H1 (cell line): Measurements from ENCODE around the gene ADGRL3. TPM values are rescaled to one million over a fixed set of nuclear protein-coding genes. Genes with fewer than 3 reads are reported as not detected.

Source experiments
- CTCF ChIA-PET: fragments of 300-600 bp; sonication (Branson Sonifier 250); formaldehyde crosslinking; loops from one replicate; lab custom pipeline; 2021; ENCODE audit not compliant: partially characterized antibody; lab: Charles Lee
- POLR2A ChIA-PET: fragments of 300-600 bp; sonication (Branson Sonifier 250); formaldehyde crosslinking; loops from one replicate; lab custom pipeline; 2021; ENCODE audit warnings: inconsistent platforms; ENCODE audit not compliant: partially characterized antibody; lab: Charles Lee
- DNase-seq, 2 experiments: peaks; one replicate each; pipeline versions ENCODE4 v3.0.0 to v3.0.0-alpha.2; 2010 to 2022; ENCODE audit warnings: low spot score in 2 of 2, low read depth in 1 of 2, mixed read lengths in 1 of 2
- FAIRE-seq: peaks from 2 replicates; lab custom pipeline; 2011; peaks lifted over from hg19 to GRCh38; lab: Jason Lieb, UNC
- H2AFZ ChIP-seq: 2 replicates; pipeline ENCODE4 v1.8.1; 2012; ENCODE audit warnings: low read length, inconsistent platforms
- H2AK5ac ChIP-seq: 2 replicates; pipeline ENCODE4 v1.6.1; 2013; ENCODE audit warnings: low read depth, low read length
- H2BK120ac ChIP-seq: replicated peaks from 2 replicates; pipeline ENCODE3; 2013; ENCODE audit warnings: low read depth, low read length, inconsistent platforms
- H2BK12ac ChIP-seq: 2 replicates; pipeline ENCODE4 v1.6.1; 2013; ENCODE audit warnings: low read depth, low read length
- H2BK15ac ChIP-seq: 2 replicates; pipeline ENCODE4 v1.6.1; 2013; ENCODE audit warnings: low read length
- H2BK20ac ChIP-seq: 2 replicates; pipeline ENCODE4 v1.6.1; 2013; ENCODE audit warnings: low read length
- H2BK5ac ChIP-seq: 2 replicates; pipeline ENCODE4 v1.6.1; 2013; ENCODE audit warnings: low read depth, low read length
- H3K14ac ChIP-seq: 2 replicates; pipeline ENCODE4 v1.6.1; 2013; ENCODE audit warnings: inconsistent platforms; ENCODE audit not compliant: insufficient read length
- H3K18ac ChIP-seq: 2 replicates; pipeline ENCODE4 v1.6.1; 2013; ENCODE audit warnings: low read length; ENCODE audit errors: extremely low read depth
- H3K23ac ChIP-seq: 2 replicates; pipeline ENCODE4 v1.6.1; 2013; ENCODE audit warnings: inconsistent platforms; ENCODE audit not compliant: insufficient read length
- H3K23me2 ChIP-seq: 2 replicates; pipeline ENCODE4 v1.6.1; 2013; ENCODE audit warnings: low read depth, low read length
- H3K27ac ChIP-seq: 2 replicates; pipeline ENCODE4 v1.6.1; 2011; ENCODE audit warnings: low read depth, low read length, inconsistent platforms
- H3K27me3 ChIP-seq, 4 experiments: replicated peaks in 1 of 4; 1 replicate in 1 of 4; 2 replicates in 3 of 4; pipeline versions ENCODE4 v1.6.1 to v1.8.1; 2011 to 2013; ENCODE audit warnings: low read length in 3 of 4, mild to moderate bottlenecking in 3 of 4, inconsistent platforms in 2 of 4, mixed read lengths in 2 of 4, moderate library complexity in 1 of 4; ENCODE audit not compliant: control insufficient read depth in 3 of 4, insufficient read depth in 3 of 4; ENCODE audit errors: extremely low read depth in 1 of 4
- H3K36me3 ChIP-seq, 4 experiments: 2 replicates each; pipeline versions ENCODE4 v1.6.1 to v1.8.1; 2011 to 2013; ENCODE audit warnings: mild to moderate bottlenecking in 4 of 4, low read length in 3 of 4, moderate library complexity in 2 of 4, control low read depth in 1 of 4, inconsistent platforms in 1 of 4; ENCODE audit not compliant: insufficient read depth in 4 of 4, control insufficient read depth in 2 of 4
- H3K4ac ChIP-seq: replicated peaks from 2 replicates; pipeline ENCODE3; 2013; ENCODE audit warnings: low read length, low read depth, mixed read lengths, inconsistent platforms; ENCODE audit not compliant: insufficient read length
- H3K4me1 ChIP-seq, 4 experiments: replicated peaks in 1 of 4; 1 replicate in 1 of 4; 2 replicates in 3 of 4; pipeline versions ENCODE4 v1.6.1 to v1.8.1; 2011 to 2013; ENCODE audit warnings: low read length in 3 of 4, inconsistent platforms in 2 of 4, mixed read lengths in 1 of 4; ENCODE audit not compliant: insufficient read depth in 4 of 4, control insufficient read depth in 3 of 4
- H3K4me2 ChIP-seq, 2 experiments: 2 replicates each; pipeline versions ENCODE4 v1.6.1 to v1.8.1; 2011 to 2013; ENCODE audit warnings: low read depth in 2 of 2, low read length in 2 of 2, control low read depth in 1 of 2, inconsistent platforms in 1 of 2, mild to moderate bottlenecking in 1 of 2; ENCODE audit not compliant: insufficient read depth in 1 of 2
- H3K4me3 ChIP-seq, 4 experiments: fragments of 200-600, 300-600 bp in 1 of 4; sonication (generic), shearing (Covaris generic), sonication (Bioruptor Twin) in 1 of 4; 2 replicates each; pipeline versions ENCODE4 v1.5.1 to v1.8.1; 2011 to 2016; ENCODE audit warnings: low read length in 4 of 4, low read depth in 3 of 4, control low read depth in 2 of 4, inconsistent platforms in 2 of 4, mild to moderate bottlenecking in 2 of 4, mixed read lengths in 1 of 4, moderate library complexity in 1 of 4; ENCODE audit not compliant: insufficient read depth in 2 of 4; ENCODE audit errors: extremely low read depth in 1 of 4
- H3K56ac ChIP-seq: replicated peaks from 2 replicates; pipeline ENCODE3; 2013; ENCODE audit warnings: low read depth, mild to moderate bottlenecking, mixed read lengths, low read length, inconsistent platforms; ENCODE audit not compliant: insufficient read length
- H3K79me1 ChIP-seq: 2 replicates; pipeline ENCODE4 v1.6.1; 2013; ENCODE audit warnings: low read depth, low read length, control low read depth
- H3K79me2 ChIP-seq, 2 experiments: 2 replicates each; pipeline versions ENCODE4 v1.6.1 to v1.8.1; 2012 to 2013; ENCODE audit warnings: low read length in 2 of 2, mild to moderate bottlenecking in 2 of 2, inconsistent platforms in 1 of 2; ENCODE audit not compliant: insufficient read depth in 2 of 2, control insufficient read depth in 1 of 2
- H3K9ac ChIP-seq, 4 experiments: replicated peaks in 1 of 4; 1 replicate in 1 of 4; 2 replicates in 3 of 4; pipeline versions ENCODE4 v1.6.1 to v1.8.1; 2011 to 2013; ENCODE audit warnings: low read depth in 3 of 4, low read length in 3 of 4, control low read depth in 2 of 4, mild to moderate bottlenecking in 2 of 4, moderate library complexity in 2 of 4, inconsistent platforms in 1 of 4; ENCODE audit errors: extremely low read depth in 1 of 4
- H3K9me3 ChIP-seq, 2 experiments: 2 replicates each; pipeline versions ENCODE4 v1.6.1 to v1.8.1; 2012 to 2013; ENCODE audit warnings: mild to moderate bottlenecking in 2 of 2, moderate library complexity in 2 of 2, control low read depth in 1 of 2, inconsistent platforms in 1 of 2, low read depth in 1 of 2, low read length in 1 of 2, mixed read lengths in 1 of 2; ENCODE audit not compliant: insufficient read depth in 2 of 2
- H4K20me1 ChIP-seq, 2 experiments: replicated peaks in 1 of 2; 2 replicates each; pipeline versions ENCODE3 to v1.8.1; 2011 to 2013; ENCODE audit warnings: inconsistent platforms in 2 of 2, low read length in 2 of 2, mild to moderate bottlenecking in 1 of 2; ENCODE audit not compliant: insufficient read depth in 2 of 2, control insufficient read depth in 1 of 2
- H4K5ac ChIP-seq: 2 replicates; pipeline ENCODE4 v1.6.1; 2013; ENCODE audit warnings: low read length, low read depth, mixed read lengths, inconsistent platforms; ENCODE audit not compliant: insufficient read length
- H4K8ac ChIP-seq: 2 replicates; pipeline ENCODE4 v1.8.0; 2013; ENCODE audit warnings: mild to moderate bottlenecking, moderate library complexity, low read length, inconsistent platforms; ENCODE audit not compliant: insufficient read depth; ENCODE audit errors: extremely low read depth
- H4K91ac ChIP-seq: replicated peaks from 2 replicates; pipeline ENCODE3; 2013; ENCODE audit warnings: low read length, mixed read lengths, inconsistent platforms; ENCODE audit not compliant: insufficient read length
- ASH2L ChIP-seq: fragments of 200-600, 300-600 bp; sonication (generic); IDR thresholded peaks from one replicate; pipeline ENCODE4 v1.7.1; 2017; ENCODE audit warnings: low read length
- CTBP2 ChIP-seq: IDR thresholded peaks from 2 replicates; pipeline ENCODE4 v1.7.0; 2011; ENCODE audit warnings: borderline replicate concordance, mild to moderate bottlenecking, moderate library complexity, mixed read lengths, low read length; ENCODE audit not compliant: insufficient read depth, insufficient read length
- EP300 ChIP-seq, 2 experiments: IDR thresholded peaks; 1 replicate in 1 of 2; 2 replicates in 1 of 2; pipeline ENCODE4 v1.6.1; 2011 to 2012; ENCODE audit warnings: low read depth in 2 of 2, low read length in 2 of 2, mild to moderate bottlenecking in 2 of 2, borderline replicate concordance in 1 of 2, inconsistent platforms in 1 of 2, moderate library complexity in 1 of 2
- JUN ChIP-seq: IDR thresholded peaks from 2 replicates; pipeline ENCODE4 v1.6.1; 2011; ENCODE audit warnings: low read depth, mild to moderate bottlenecking, improper control_type of control experiment, low read length
- JUND ChIP-seq: IDR thresholded peaks from 2 replicates; pipeline ENCODE4 v1.6.1; 2011; ENCODE audit warnings: mild to moderate bottlenecking, improper control_type of control experiment, low read length
- KDM4A ChIP-seq: IDR thresholded peaks from one replicate; pipeline ENCODE4 v1.7.1; 2012; ENCODE audit warnings: low read depth, mild to moderate bottlenecking, moderate library complexity, low read length, inconsistent platforms; ENCODE audit not compliant: severe bottlenecking
- SIRT6 ChIP-seq: IDR thresholded peaks from one replicate; pipeline ENCODE4 v1.7.1; 2012; ENCODE audit warnings: low read length, inconsistent platforms
- SIX5 ChIP-seq: IDR thresholded peaks from 2 replicates; pipeline ENCODE4 v1.6.1; 2011; ENCODE audit warnings: mild to moderate bottlenecking, low read depth, low read length
- TBP ChIP-seq: IDR thresholded peaks from 2 replicates; pipeline ENCODE4 v1.6.1; 2011; ENCODE audit warnings: low read depth, low read length, improper control_type of control experiment
- TCF12 ChIP-seq: IDR thresholded peaks from 2 replicates; pipeline ENCODE4 v1.6.1; 2011; ENCODE audit warnings: low read depth, mild to moderate bottlenecking, low read length
- WGBS, 2 experiments: shearing (Covaris generic) in 1 of 2; methylation state at CpG; one replicate each; pipeline versions ENCODE4 v1.1.6 to v1.1.7; 2013 to 2015; ENCODE audit warnings: low lambda C conversion rate in 2 of 2, mixed read lengths in 2 of 2, inconsistent platforms in 1 of 2, low coverage in 1 of 2, missing lambda C conversion rate in 1 of 2; ENCODE audit not compliant: insufficient replicate concordance in 2 of 2, insufficient coverage in 1 of 2, insufficient read length in 1 of 2; ENCODE audit errors: extremely low coverage in 1 of 2, missing lambda C conversion rate in 1 of 2; 5-methylcytosine and 5-hydroxymethylcytosine counted together
- polyA plus RNA-seq, 7 experiments: library from polyadenylated mRNA; depleted of rRNA in 3 of 7; stranded (reverse) in 5 of 7; unstranded in 2 of 7; fragments of >200 nt in 5 of 7; fragments of 200-250 nt in 2 of 7; gene quantifications; 1 replicate in 5 of 7; 2 replicates in 1 of 7; 4 replicates in 1 of 7; pipeline versions ENCODE4 v1.2.1 to v1.2.3, GENCODE V29; 2011 to 2013; ENCODE audit warnings: missing spikeins in 2 of 7, mixed read lengths in 2 of 7
- total RNA-seq: library from RNA; stranded (reverse); fragmentation: NEBNext Ultra II Directional; extraction: Animal tissue kit (Norgen Biotek cat#: 25700); gene quantifications from 2 replicates; pipeline ENCODE4 v1.2.1, GENCODE V29; 2021
- TF ChIP-seq, protein P1 (sequence below): IDR thresholded peaks from 2 replicates; pipeline ENCODE4 v1.6.1; 2012; ENCODE audit warnings: low read length, inconsistent platforms
- TF ChIP-seq, protein P2 (sequence below): IDR thresholded peaks from 2 replicates; pipeline ENCODE4 v1.6.1; 2011; ENCODE audit warnings: low read depth, mild to moderate bottlenecking, low read length; ENCODE audit not compliant: insufficient read depth

ADGRL3 gene
- total and polyA plus RNA-seq, 2 of the 8 experiments (the other 6 are each of a cell fraction or from before 2014, with no cell fraction given): 6.6 to 13.0 TPM

DNA sequence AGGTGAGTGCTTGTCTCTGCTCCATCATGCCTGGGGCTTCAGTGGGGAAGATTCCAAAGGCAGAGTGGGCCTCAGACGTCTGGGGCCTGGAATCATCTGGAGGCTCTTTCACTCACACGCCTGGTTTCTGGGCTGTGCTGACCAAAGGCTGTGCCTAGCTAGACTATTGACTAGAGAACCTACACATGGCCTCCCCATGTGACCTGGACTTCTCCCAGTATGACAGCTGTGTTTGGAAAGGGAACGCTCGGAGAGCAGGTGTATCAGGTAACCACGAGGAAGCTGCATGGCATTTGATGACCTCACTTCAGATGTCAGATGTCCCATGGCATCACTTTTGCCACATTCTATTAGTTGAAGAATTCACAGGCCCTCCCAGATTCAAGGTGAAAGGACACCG is 51.0 kb downstream of the ADGRL3 start:
- H3K4ac ChIP-seq: no peak overlapping the region
- 0 out of 2 replicates have a peak, but pooled peaks cover 4% of the 10 kb centered on the region for H3K79me1 ChIP-seq
- DNase-seq: no peak
- ChIA-PET CTCF (no interaction called here), POLR2A (no interaction called here)
- H3K18ac ChIP-seq: no peak overlapping the region
- no peak overlapping the region for H2BK12ac ChIP-seq
- no peak overlapping the region for H3K4me3 ChIP-seq
- no peak overlapping the region for H3K4me2 ChIP-seq
- H3K27ac ChIP-seq: no peak overlapping the region
- no peak overlapping the region for H3K23ac ChIP-seq
- no peaks in the 10 kb centered on the region for H3K27me3 ChIP-seq
- H2BK120ac ChIP-seq: no peak overlapping the region
- no peak overlapping the region for H2BK5ac ChIP-seq
- no peak overlapping the region for H3K56ac ChIP-seq
- no peak overlapping the region for H2BK15ac ChIP-seq
- no peak overlapping the region for H3K9ac ChIP-seq
- H2AFZ ChIP-seq: no peak overlapping the region
- no peak overlapping the region for H4K5ac ChIP-seq
- H3K4me1 ChIP-seq: no peaks in the 10 kb centered on the region; a peak in 1 of 7 replicates
- no peaks in the 10 kb centered on the region for H3K36me3 ChIP-seq
- 79% methylated on average over 6 of the region's 6 CpGs; no CpG with 5 or more reads in 1 of the 2 experiments for WGBS, 2 experiments
- no peaks in the 10 kb centered on the region for H4K20me1 ChIP-seq
- H4K8ac ChIP-seq: no peak overlapping the region
- H2AK5ac ChIP-seq: no peak overlapping the region; the same call in 1 of the 2 replicates
- FAIRE-seq: no peak
- no peaks in the 10 kb centered on the region for H3K9me3 ChIP-seq
- no peak overlapping the region for H4K91ac ChIP-seq
- no peak overlapping the region for H3K14ac ChIP-seq
- H3K23me2 ChIP-seq: no peaks in the 10 kb centered on the region
- no peak overlapping the region for H2BK20ac ChIP-seq
- H3K79me2 ChIP-seq: peaks cover 0 to 8% of the 10 kb centered on the region in 2 experiments; a peak in 2 of 4 replicates
- TF ChIP-seq JUND: no peak
- no peak for TF ChIP-seq SIX5
- no peak for TF ChIP-seq KDM4A
- TF ChIP-seq JUN: no peak
- TF ChIP-seq EP300 (IDR thresholded peaks at IDR 0.05; ENCODE audit: borderline replicate concordance in 1 of 2, low read depth in 2 of 2, low read length in 2 of 2): no peak
- TF ChIP-seq, protein P1, sequence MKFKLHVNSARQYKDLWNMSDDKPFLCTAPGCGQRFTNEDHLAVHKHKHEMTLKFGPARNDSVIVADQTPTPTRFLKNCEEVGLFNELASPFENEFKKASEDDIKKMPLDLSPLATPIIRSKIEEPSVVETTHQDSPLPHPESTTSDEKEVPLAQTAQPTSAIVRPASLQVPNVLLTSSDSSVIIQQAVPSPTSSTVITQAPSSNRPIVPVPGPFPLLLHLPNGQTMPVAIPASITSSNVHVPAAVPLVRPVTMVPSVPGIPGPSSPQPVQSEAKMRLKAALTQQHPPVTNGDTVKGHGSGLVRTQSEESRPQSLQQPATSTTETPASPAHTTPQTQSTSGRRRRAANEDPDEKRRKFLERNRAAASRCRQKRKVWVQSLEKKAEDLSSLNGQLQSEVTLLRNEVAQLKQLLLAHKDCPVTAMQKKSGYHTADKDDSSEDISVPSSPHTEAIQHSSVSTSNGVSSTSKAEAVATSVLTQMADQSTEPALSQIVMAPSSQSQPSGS: no peak
- no peak for TF ChIP-seq SIRT6
- no peak for TF ChIP-seq CTBP2
- no peak for TF ChIP-seq ASH2L
- TF ChIP-seq, protein P2, sequence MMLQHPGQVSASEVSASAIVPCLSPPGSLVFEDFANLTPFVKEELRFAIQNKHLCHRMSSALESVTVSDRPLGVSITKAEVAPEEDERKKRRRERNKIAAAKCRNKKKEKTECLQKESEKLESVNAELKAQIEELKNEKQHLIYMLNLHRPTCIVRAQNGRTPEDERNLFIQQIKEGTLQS: no peak
- TF ChIP-seq TBP: no peak
- no peak for TF ChIP-seq TCF12
